Sigmoid colon (tissue), 7 donors: ENCODE measurements around the gene COBLL1. TPM values are rescaled to one million over a fixed set of nuclear protein-coding genes. Genes with fewer than 3 reads are reported as not detected.

Experiments
- DNase-seq: peaks from one replicate; pipeline ENCODE4 v3.0.0-alpha.2; 2019
- H3K27ac ChIP-seq, 4 donors: fragments of 200-600 bp; sonication (generic); one replicate each; pipeline ENCODE4 v1.5.1; 2016 to 2019; ENCODE audit warnings: mild to moderate bottlenecking in 1 of 4
- H3K27me3 ChIP-seq, 3 donors: fragments of 200-600 bp; sonication (generic); one replicate each; pipeline ENCODE4 v1.5.1; 2019; ENCODE audit warnings: mild to moderate bottlenecking in 1 of 3
- H3K36me3 ChIP-seq, 4 donors: fragments of 200-600 bp; sonication (generic); one replicate each; pipeline ENCODE4 v1.5.1; 2016 to 2019
- H3K4me1 ChIP-seq, 4 donors: fragments of 200-600 bp; sonication (generic); one replicate each; pipeline ENCODE4 v1.5.1; 2017 to 2019
- H3K4me3 ChIP-seq, 4 donors: fragments of 200-600 bp; sonication (generic); one replicate each; pipeline ENCODE4 v1.5.1; 2017 to 2019; ENCODE audit warnings: mild to moderate bottlenecking in 2 of 4, moderate library complexity in 1 of 4
- H3K9me3 ChIP-seq, 4 donors: fragments of 200-600 bp in 3 of 4; sonication (generic) in 3 of 4; one replicate each; pipeline versions ENCODE4 v1.5.1 to v1.6.1; 2013 to 2019
- CTCF ChIP-seq, 4 experiments: fragments of 450-650 bp in 3 of 4; fragments of 200-600 bp in 1 of 4; IDR thresholded peaks; one replicate each; pipeline ENCODE4 v1.5.1; 2016 to 2019; ENCODE audit warnings: antibody characterized with exemption in 4 of 4, mild to moderate bottlenecking in 3 of 4, moderate library complexity in 2 of 4
- EP300 ChIP-seq, 4 donors: sonication (generic); formaldehyde crosslinking; IDR thresholded peaks; one replicate each; pipeline ENCODE4 v1.6.1; 2017; ENCODE audit warnings: antibody characterized with exemption in 4 of 4
- POLR2A ChIP-seq, 2 donors: fragments of 450-650 bp; IDR thresholded peaks; one replicate each; pipeline ENCODE4 v1.6.1; 2016; ENCODE audit warnings: antibody characterized with exemption in 2 of 2, mild to moderate bottlenecking in 2 of 2, moderate library complexity in 2 of 2
- POLR2AphosphoS5 ChIP-seq, 4 donors: sonication (generic); formaldehyde crosslinking; IDR thresholded peaks; one replicate each; pipeline ENCODE4 v1.6.1; 2017; ENCODE audit warnings: antibody characterized with exemption in 4 of 4
- WGBS, 2 donors: extraction: QIAGEN DNeasy Blood & Tissue Kit; methylation state at CpG; one replicate each; pipeline ENCODE4 v1.1.7; 2013; 5-methylcytosine and 5-hydroxymethylcytosine counted together
- intact Hi-C: fragments of 100-400 bp; cut with DNase I; formaldehyde crosslinking; loops from one replicate; pipeline ENCODE4 v1.15.1; 2023
- polyA plus RNA-seq, 3 donors: library from polyadenylated mRNA; stranded (reverse); fragments of 200-250 nt; gene quantifications; one replicate each; pipeline ENCODE4 v1.2.3, GENCODE V29; 2013
- total RNA-seq, 4 donors: library from RNA; depleted of rRNA; stranded (reverse); fragments of >200 nt; gene quantifications; one replicate each; pipeline ENCODE4 v1.1.0, GENCODE V29; 2016
- donor health status: healthy with polysubstance abuse.
- donor health status: Bipolar disorder and iron deficiency.
- donor health status: healthy.

COBLL1 gene
- total and polyA plus RNA-seq, 7 donors = 3.9 to 22.4 (median 17.6) TPM

GRCh38 chr2:164664070-164664469 is 177.6 kb downstream of the COBLL1 start:
- H3K27ac ChIP-seq = no peak overlapping the region
- peaks cover 0 to 17% (median 4%) of the 10 kb centered on the region in 4 donors for H3K4me1 ChIP-seq
- intact Hi-C loops = no loop called here
- H3K9me3 ChIP-seq = no peaks in the 10 kb centered on the region
- no peak for DNase-seq
- no peak overlapping the region for H3K4me3 ChIP-seq
- TF ChIP-seq POLR2A (IDR thresholded peaks at IDR 0.05) (no peak), EP300 (IDR thresholded peaks at IDR 0.05) (no peak), CTCF (IDR thresholded peaks at IDR 0.05) (no peak), POLR2AphosphoS5 (IDR thresholded peaks at IDR 0.05) (no peak)
- no peaks in the 10 kb centered on the region for H3K36me3 ChIP-seq
- H3K27me3 ChIP-seq = no peaks in the 10 kb centered on the region

DNA sequence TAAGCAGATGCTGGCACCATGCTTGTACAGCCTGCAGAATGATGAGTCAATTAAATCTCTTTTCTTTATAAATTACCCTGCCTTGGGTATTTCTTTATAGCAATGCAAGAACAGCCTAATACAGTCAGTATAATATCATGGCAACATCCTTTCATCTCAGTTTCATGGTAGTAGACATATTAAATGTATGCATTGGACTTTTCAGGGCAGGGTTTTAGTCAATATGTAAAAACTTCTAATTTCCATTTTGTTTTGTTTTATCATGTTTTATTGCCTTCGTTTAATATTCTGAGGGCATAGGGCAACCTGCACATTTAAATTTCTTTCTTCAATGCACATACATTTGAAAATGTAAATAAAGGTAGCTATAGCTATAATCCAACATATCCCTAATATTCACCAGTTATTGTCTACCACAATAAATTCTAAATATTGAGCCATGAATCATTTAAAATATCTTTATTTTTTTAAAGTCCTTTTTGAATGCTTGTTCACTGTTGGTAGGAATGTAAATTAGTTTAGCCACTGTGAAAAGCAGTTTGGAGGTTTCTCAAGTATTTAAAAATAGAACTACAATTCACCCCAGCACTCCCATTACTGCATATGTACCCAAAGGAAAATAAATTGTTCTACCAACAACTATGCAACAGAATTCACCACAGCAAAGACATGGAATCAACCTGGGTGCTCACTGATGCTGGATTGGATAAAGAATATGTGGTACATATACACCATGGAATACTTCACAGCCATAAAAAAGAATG is 178.6 kb downstream of the COBLL1 start:
- Histone ChIP-seq H3K4me1 (peaks cover 0 to 17% (median 4%) of the 10 kb centered on the region in 4 donors), H3K9me3 (no peaks in the 10 kb centered on the region), H3K36me3 (no peaks in the 10 kb centered on the region), H3K4me3 (no peak overlapping the region), H3K27me3 (no peaks in the 10 kb centered on the region), H3K27ac (peak overlapping the region in 1 of 4 donors; percentile 40)
- DNase-seq = no peak
- TF ChIP-seq EP300 (IDR thresholded peaks at IDR 0.05) (no peak), POLR2A (IDR thresholded peaks at IDR 0.05) (no peak), POLR2AphosphoS5 (IDR thresholded peaks at IDR 0.05) (no peak), CTCF (IDR thresholded peaks at IDR 0.05) (no peak)
- intact Hi-C loops = no loop called here
- 55 to 93% methylated on average over 1 of the region's 1 CpG for WGBS, 2 donors

DNA sequence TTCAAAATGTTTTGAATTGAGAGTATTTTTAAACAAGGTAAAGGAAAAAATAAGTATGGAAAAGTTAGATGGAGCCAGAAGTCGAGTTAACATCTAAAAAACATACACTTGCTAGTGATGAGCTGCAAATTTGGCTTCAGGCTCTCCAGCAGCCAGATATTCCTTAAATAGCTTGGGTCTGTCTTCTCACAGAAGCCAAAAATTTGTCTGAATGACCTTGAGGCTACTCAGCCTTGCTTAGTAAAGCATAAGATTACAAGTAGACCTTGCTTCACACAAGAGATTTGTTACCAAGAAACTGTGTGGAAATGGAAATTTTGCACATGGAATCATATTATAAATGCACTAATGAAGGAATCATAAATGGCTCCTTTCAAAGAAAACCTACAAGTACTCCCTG is 179.6 kb downstream of the COBLL1 start:
- H3K4me1 ChIP-seq = peaks cover 0 to 17% (median 4%) of the 10 kb centered on the region in 4 donors
- no peak for DNase-seq
- no peaks in the 10 kb centered on the region for H3K36me3 ChIP-seq
- 65 to 82% methylated on average over 1 of the region's 1 CpG for WGBS, 2 donors
- H3K27me3 ChIP-seq = no peaks in the 10 kb centered on the region
- TF ChIP-seq EP300 (IDR thresholded peaks at IDR 0.05) (no peak), CTCF (IDR thresholded peaks at IDR 0.05) (no peak), POLR2AphosphoS5 (IDR thresholded peaks at IDR 0.05) (no peak), POLR2A (IDR thresholded peaks at IDR 0.05) (no peak)
- no peak overlapping the region for H3K4me3 ChIP-seq
- intact Hi-C loops = no loop called here
- no peaks in the 10 kb centered on the region for H3K9me3 ChIP-seq
- peak overlapping the region in 2 of 4 donors; percentile 4 to 40 for H3K27ac ChIP-seq

- peaks cover 0 to 17% (median 4%) of the 10 kb centered on the region in 4 donors for H3K4me1 ChIP-seq
- intact Hi-C loops = no loop called here
- H3K27ac ChIP-seq = peak overlapping the region in 1 of 4 donors; percentile 4
- H3K9me3 ChIP-seq = no peaks in the 10 kb centered on the region
- H3K27me3 ChIP-seq = no peaks in the 10 kb centered on the region
- no peak for DNase-seq
- H3K36me3 ChIP-seq = no peaks in the 10 kb centered on the region
- TF ChIP-seq POLR2A (IDR thresholded peaks at IDR 0.05) = no peak
- no peak for TF ChIP-seq CTCF (IDR thresholded peaks at IDR 0.05)
- TF ChIP-seq POLR2AphosphoS5 (IDR thresholded peaks at IDR 0.05) = no peak
- TF ChIP-seq EP300 (IDR thresholded peaks at IDR 0.05) = no peak
- no peak overlapping the region for H3K4me3 ChIP-seq
Measured at GRCh38 chr2:164661349-164661748, 180.3 kb downstream of the COBLL1 start.

DNA sequence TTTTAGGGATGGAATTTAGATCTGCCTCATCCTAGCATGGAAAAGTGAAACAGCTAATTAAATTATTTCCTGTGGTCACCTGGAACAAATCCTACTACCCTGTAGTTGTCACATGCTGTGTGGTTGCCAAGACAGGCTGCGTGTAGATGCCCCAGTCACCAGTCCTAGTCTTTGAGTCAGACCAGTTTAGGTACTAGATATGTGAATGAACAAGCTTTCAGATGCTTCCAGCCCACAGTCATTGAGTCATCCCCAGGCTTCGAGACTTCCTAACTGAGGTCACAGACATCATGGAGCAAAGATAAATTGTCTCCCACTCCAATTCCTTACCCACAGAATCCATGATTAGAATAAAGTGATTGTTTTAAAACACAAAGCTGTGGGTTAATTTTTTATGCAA is 184.5 kb downstream of the COBLL1 start:
- no peaks in the 10 kb centered on the region for H3K27me3 ChIP-seq
- WGBS, 2 donors = 91 to 94% methylated on average over 2 of the region's 2 CpGs
- H3K36me3 ChIP-seq = no peaks in the 10 kb centered on the region
- intact Hi-C loops = no loop called here
- no peak overlapping the region for H3K27ac ChIP-seq
- H3K4me3 ChIP-seq = no peak overlapping the region
- H3K4me1 ChIP-seq = peaks cover 0 to 11% (median 2%) of the 10 kb centered on the region in 4 donors
- TF ChIP-seq POLR2AphosphoS5 (IDR thresholded peaks at IDR 0.05) (no peak), CTCF (IDR thresholded peaks at IDR 0.05) (no peak), EP300 (IDR thresholded peaks at IDR 0.05) (no peak), POLR2A (IDR thresholded peaks at IDR 0.05) (no peak)
- no peak for DNase-seq
- H3K9me3 ChIP-seq = no peaks in the 10 kb centered on the region
